Psoas muscle (tissue), 8 donors: Measurements from ENCODE around the gene BRD2. TPM values are rescaled to one million over a fixed set of nuclear protein-coding genes. Genes with fewer than 3 reads are reported as not detected.
"Not testable (repeated sequence)": the region's sequence is repeated elsewhere in the genome, so short reads cannot be mapped to it uniquely, and the experiment has no call there.

Experiments used
- ATAC-seq, 4 donors: fragments of 200-7000 bp; cut with Tn5 transposase; one replicate each; pipeline ENCODE4 v1.9.1; 2020; ENCODE audit warnings: moderate library complexity in 3 of 4, mild to moderate bottlenecking in 2 of 4
- DNase-seq, 2 donors: peaks; one replicate each; pipeline ENCODE4 v3.0.0-alpha.2; 2020
- H3K27ac ChIP-seq: fragments of 200-600 bp; one replicate; pipeline ENCODE4 v1.8.0; 2022
- H3K27me3 ChIP-seq, 3 donors: fragments of 200-600 bp in 1 of 3; one replicate each; pipeline versions ENCODE4 v1.6.1 to v1.8.0; 2013 to 2022; ENCODE audit warnings: low read length in 2 of 3, mild to moderate bottlenecking in 2 of 3, moderate library complexity in 1 of 3; ENCODE audit not compliant: insufficient read depth in 3 of 3
- H3K36me3 ChIP-seq, 2 donors: fragments of 200-600 bp in 1 of 2; one replicate each; pipeline versions ENCODE4 v1.6.1 to v1.8.0; 2013 to 2022; ENCODE audit warnings: low read depth in 1 of 2, mild to moderate bottlenecking in 1 of 2, moderate library complexity in 1 of 2; ENCODE audit not compliant: insufficient read depth in 1 of 2
- H3K4me1 ChIP-seq: fragments of 200-600 bp; one replicate; pipeline ENCODE4 v1.8.0; 2022
- H3K4me3 ChIP-seq: fragments of 200-600 bp; one replicate; pipeline ENCODE4 v1.8.0; 2022; ENCODE audit warnings: mild to moderate bottlenecking
- H3K9me3 ChIP-seq: fragments of 200-600 bp; one replicate; pipeline ENCODE4 v1.8.0; 2022
- WGBS, 3 donors: extraction: QIAGEN DNeasy Blood & Tissue Kit; methylation state at CpG; one replicate each; pipeline versions ENCODE4 v1.1.6 to v1.1.7; 2013; 5-methylcytosine and 5-hydroxymethylcytosine counted together
- intact Hi-C, 2 donors: fragments of 100-400 bp; cut with DNase I; formaldehyde crosslinking; loops; one replicate each; pipeline versions ENCODE4 v1.11.0 to v1.14.2; 2022
- polyA plus RNA-seq, 3 donors: library from polyadenylated mRNA; stranded (reverse); fragments of 200-250 nt; gene quantifications; one replicate each; pipeline ENCODE4 v1.2.3, GENCODE V29; 2013
- total RNA-seq, 4 donors: library from RNA; stranded (reverse); fragmentation: NEBNext Ultra II Directional in 2 of 4; extraction: Animal tissue kit (Norgen Biotek cat#: 25700) in 2 of 4; gene quantifications; one replicate each; pipeline versions ENCODE4 v1.2.1 to v1.2.4, GENCODE V29; 2021 to 2023
- TF ChIP-seq, protein P1 (sequence below): fragments of 200-600 bp; IDR thresholded peaks from one replicate; pipeline ENCODE4 v1.8.0; 2022; ENCODE audit warnings: antibody characterized with exemption
- donor health status: healthy with polysubstance abuse.
- donor health status: DM: no; HTN: no; CAD: no; lungs with moderate emphysema.
- donor health status: Bipolar disorder and iron deficiency.
- donor health status: healthy.
- donor health status: DM: yes; HTN: yes; CAD: no.
- donor health status: DM: no; HTN: no; CAD: no.
- donor health status: DM: no; HTN: no; CAD: no.
- donor health status: DM: yes; HTN: yes; CAD: no.

Gene BRD2
- total and polyA plus RNA-seq, 7 donors, result 62.2 to 135 (median 93.0) TPM

DNA sequence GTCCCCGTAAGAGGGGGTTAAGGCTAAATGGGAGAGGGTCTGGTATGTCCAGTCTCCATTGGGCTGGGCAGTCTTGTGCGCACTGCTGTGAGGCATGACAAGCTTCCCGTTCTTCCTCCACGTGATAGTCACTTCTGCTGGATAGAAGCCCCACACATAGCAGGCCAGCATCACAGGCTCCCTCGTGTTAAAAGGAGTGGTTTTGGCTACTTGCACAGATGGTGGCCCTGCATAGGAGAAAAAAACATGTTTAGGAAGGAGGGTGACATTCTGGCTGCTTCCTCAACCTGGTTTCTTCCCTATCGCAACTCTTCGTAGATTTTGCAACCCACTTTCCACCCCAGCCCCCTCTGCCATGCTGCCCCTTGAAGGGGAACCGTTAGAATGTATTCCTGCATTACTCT lies 31.2 kb upstream of the BRD2 start:
- no peaks in the 10 kb centered on the region for H3K27me3 ChIP-seq
- TF ChIP-seq, protein P1, sequence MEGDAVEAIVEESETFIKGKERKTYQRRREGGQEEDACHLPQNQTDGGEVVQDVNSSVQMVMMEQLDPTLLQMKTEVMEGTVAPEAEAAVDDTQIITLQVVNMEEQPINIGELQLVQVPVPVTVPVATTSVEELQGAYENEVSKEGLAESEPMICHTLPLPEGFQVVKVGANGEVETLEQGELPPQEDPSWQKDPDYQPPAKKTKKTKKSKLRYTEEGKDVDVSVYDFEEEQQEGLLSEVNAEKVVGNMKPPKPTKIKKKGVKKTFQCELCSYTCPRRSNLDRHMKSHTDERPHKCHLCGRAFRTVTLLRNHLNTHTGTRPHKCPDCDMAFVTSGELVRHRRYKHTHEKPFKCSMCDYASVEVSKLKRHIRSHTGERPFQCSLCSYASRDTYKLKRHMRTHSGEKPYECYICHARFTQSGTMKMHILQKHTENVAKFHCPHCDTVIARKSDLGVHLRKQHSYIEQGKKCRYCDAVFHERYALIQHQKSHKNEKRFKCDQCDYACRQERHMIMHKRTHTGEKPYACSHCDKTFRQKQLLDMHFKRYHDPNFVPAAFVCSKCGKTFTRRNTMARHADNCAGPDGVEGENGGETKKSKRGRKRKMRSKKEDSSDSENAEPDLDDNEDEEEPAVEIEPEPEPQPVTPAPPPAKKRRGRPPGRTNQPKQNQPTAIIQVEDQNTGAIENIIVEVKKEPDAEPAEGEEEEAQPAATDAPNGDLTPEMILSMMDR, result no peak
- DNase-seq, result no peak

GRCh38 chr6:32938494-32938893 lies 29.9 kb upstream of the BRD2 start:
- 85 to 91% (median 90%) methylated on average over 7 of the region's 7 CpGs for WGBS, 3 donors
- TF ChIP-seq, protein P1, result no peak
- Histone ChIP-seq H3K9me3 (no peaks in the 10 kb centered on the region), H3K27ac (no peak overlapping the region), H3K4me3 (no peak overlapping the region), H3K27me3 (no peaks in the 10 kb centered on the region), H3K36me3 (no peaks in the 10 kb centered on the region), H3K4me1 (peaks cover 4% of the 10 kb centered on the region)
- DNase-seq (no peak), ATAC-seq (no peak)
- intact Hi-C loops, result loop anchor here in 1 of 2 donors (5.0 kb wide), 1 partner anchor 51 kb away; no protein-coding TSS in a partner anchor

More for the DNA sequence above, 31.2 kb upstream of the BRD2 start:
- Histone ChIP-seq H3K9me3 (no peaks in the 10 kb centered on the region), H3K27ac (no peak overlapping the region), H3K4me3 (no peak overlapping the region), H3K36me3 (no peaks in the 10 kb centered on the region), H3K4me1 (peaks cover 4% of the 10 kb centered on the region)
- no peak for ATAC-seq
- intact Hi-C loops, result loop anchor here in 1 of 2 donors (5.0 kb wide), 1 partner anchor 50 kb away; no protein-coding TSS in a partner anchor
- 75 to 78% (median 75%) methylated on average over 8 of the region's 8 CpGs for WGBS, 3 donors

DNA sequence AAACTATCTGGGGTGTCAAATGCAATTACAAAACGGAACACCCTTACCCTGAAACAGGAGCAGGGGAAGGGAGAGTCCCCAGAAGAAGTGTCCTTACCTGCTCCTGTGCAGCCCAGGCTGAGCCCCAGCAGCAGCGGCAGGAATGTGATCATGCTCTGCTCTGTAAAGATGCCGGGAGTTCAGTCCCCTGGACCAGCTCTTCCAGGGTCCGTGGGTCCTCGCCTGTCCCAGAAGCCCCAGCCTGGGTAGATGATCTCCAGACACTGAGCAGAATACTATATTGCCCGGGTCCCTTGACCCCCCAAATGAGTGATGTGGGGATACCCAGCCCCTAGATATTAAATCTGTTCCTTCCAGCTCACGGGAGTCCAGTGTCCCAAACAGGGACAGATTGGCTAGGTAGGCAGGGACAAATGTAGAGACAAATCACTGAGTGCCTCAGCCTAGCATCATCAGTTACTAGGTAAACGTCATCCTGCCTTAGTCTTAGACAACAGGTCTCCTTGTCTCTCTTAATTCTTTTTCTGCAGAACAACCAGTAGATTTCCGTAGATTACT lies 27.7 kb upstream of the BRD2 start, which contains the start of gene HLA-DMB:
Gene HLA-DMB, minus strand, starts transcription at position 373 of the 558 bp plus-strand sequence. Its CDS starts 221 bp downstream, at position 152.
- intact Hi-C loops, result loop anchor here in 1 of 2 donors (5.0 kb wide), 1 partner anchor 48 kb away; no protein-coding TSS in a partner anchor
- H3K27me3 ChIP-seq, result no peaks in the 10 kb centered on the region
- DNase-seq (no peak), ATAC-seq (peak; percentile 97 to 100 (median 97))
- H3K4me1 ChIP-seq, result peaks cover 4% of the 10 kb centered on the region
- H3K4me3 ChIP-seq, result peak within 1 kb of the TSS; percentile 63
- no peaks in the 10 kb centered on the region for H3K9me3 ChIP-seq
- H3K27ac ChIP-seq, result peak within 1 kb of the TSS; percentile 50
- TF ChIP-seq, protein P1, result no peak
- no peaks in the 10 kb centered on the region for H3K36me3 ChIP-seq
- 10 to 26% (median 13%) methylated on average over 9 of the region's 9 CpGs for WGBS, 3 donors

DNA sequence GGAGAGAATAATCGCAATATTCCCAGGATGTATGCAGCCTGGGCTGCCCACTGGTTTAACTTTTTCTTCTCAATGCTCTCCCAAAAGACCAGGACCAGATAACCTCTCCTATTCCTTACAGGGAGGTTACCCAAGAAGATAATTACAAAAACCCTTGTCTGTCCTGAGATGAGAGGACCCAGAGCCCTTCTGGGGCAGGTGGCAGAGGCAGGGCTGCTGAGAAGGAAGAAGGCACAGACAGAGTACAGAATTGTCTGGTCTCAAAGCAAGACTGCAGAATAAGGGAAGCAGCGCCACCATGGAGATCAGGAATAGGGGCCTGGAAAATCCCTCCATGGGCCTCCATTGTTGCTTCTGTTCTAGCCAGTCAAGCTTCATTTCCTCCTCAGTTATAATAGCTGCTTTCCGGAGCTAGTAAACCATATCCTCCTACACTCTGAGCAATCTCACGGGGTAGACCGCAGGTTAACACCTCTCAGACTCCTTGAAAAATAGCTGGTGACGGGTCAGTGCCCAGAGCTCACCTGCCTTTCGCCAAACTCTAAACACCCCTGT lies 27.1 kb upstream of the BRD2 start:
- Histone ChIP-seq H3K9me3 (peaks cover 4% of the 10 kb centered on the region), H3K4me1 (peaks cover 4% of the 10 kb centered on the region), H3K36me3 (no peaks in the 10 kb centered on the region), H3K27ac (peak overlapping the region; percentile 50), H3K4me3 (no peak overlapping the region), H3K27me3 (no peaks in the 10 kb centered on the region)
- intact Hi-C loops, result loop anchor here in 1 of 2 donors (5.0 kb wide), 1 partner anchor 49 kb away; no protein-coding TSS in a partner anchor
- TF ChIP-seq, protein P1, result no peak
- WGBS, 3 donors, result 59 to 69% (median 64%) methylated on average over 7 of the region's 7 CpGs
- no peak for DNase-seq
- ATAC-seq, result peak in 2 of 4 donors; percentile 23 to 25

DNA sequence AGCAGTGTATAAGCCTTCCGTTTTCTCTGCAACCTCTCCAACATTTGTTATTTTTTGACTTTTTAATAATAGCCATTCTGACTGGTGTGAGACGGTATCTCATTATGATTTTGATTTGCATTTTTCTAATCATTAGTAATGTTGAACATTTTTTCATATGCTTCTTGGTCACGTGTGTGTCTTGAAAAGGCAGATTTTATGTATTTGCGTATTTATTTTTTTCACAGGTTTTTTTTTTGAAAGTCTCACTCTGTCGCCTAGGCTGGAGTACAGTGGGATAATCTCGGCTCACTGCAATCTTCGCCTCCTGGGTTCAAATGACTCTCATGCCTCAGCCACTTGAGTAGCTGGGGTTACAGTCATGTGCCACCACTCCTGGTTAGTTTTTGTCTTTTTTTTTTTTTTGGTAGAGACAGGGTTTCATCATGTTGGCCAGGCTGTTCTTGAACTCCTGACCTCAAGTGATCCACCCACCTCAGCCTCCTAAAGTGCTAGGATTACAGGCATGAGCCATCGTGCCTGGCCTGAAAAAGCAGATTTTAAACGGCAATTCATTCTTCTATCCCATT lies 25.8 kb upstream of the BRD2 start:
- not testable (repeated sequence) for H3K9me3 ChIP-seq

More for the DNA sequence above, 25.8 kb upstream of the BRD2 start:
- not testable (repeated sequence) for ATAC-seq, H3K4me1 ChIP-seq, H3K36me3 ChIP-seq, DNase-seq, H3K4me3 ChIP-seq, H3K27me3 ChIP-seq, H3K27ac ChIP-seq
- WGBS, 3 donors, result 77% methylated on average over 9 of the region's 9 CpGs
- intact Hi-C loops, result loop anchor here in 1 of 2 donors (5.0 kb wide), 1 partner anchor 50 kb away; no protein-coding TSS in a partner anchor
